ENCODE results near the gene BEND7. TPM values are rescaled to one million over a fixed set of nuclear protein-coding genes. Genes with fewer than 3 reads are reported as not detected.

Gene BEND7
- polyA plus RNA-seq, 1 donor (not counting 4 experiments of a cell fraction or from before 2014, with no cell fraction given), result 4.4 TPM

DNA sequence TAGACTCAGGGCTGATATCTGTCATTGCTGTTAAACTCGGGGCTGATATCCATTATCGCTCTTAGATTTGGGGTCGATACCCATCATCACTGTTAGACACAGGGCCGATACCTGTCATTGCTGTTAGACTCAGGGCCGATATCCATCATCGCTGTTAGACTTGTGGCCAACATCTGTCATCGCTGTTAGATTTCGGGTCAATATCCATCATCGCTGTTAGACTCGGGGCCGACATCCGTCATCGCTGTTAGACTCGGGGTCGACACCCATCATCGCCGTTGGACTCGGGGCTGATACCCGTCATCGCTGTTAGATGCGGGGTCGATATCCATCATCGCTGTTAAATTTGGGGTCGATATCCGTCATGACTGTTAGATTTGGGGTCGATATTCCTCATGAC, 54.8 kb downstream of the BEND7 start:
- Histone ChIP-seq H4K20me1 (ENCODE audit: control insufficient read depth, extremely low read depth, insufficient read depth, low read length) (no peaks in the 10 kb centered on the region), H2AFZ (ENCODE audit: control insufficient read depth, low read length) (no peak overlapping the region), H3K4me3 (ENCODE audit: control insufficient read depth in 2 of 3, extremely low read depth in 1 of 3, insufficient read depth in 2 of 3, low read depth in 1 of 3, low read length in 3 of 3) (no peak overlapping the region), H3K27me3 (ENCODE audit: control insufficient read depth, extremely low read depth, insufficient read depth, low read length) (no peaks in the 10 kb centered on the region), H3K27ac (ENCODE audit: control insufficient read depth, insufficient read depth, low read length) (no peak overlapping the region), H3K9me3 (ENCODE audit: control insufficient read depth, low read depth, low read length) (no peaks in the 10 kb centered on the region), H3K4me2 (ENCODE audit: control insufficient read depth, extremely low read depth, insufficient read depth, low read depth, low read length) (no peak overlapping the region), H3K9ac (ENCODE audit: control insufficient read depth, extremely low read depth, insufficient read depth, low read length) (no peak overlapping the region), H3K9me1 (ENCODE audit: control insufficient read depth, extremely low read depth, insufficient read depth, low read length) (no peaks in the 10 kb centered on the region), H3K4me1 (ENCODE audit: control insufficient read depth, extremely low read depth, insufficient read depth, low read length) (peaks cover 12% of the 10 kb centered on the region), H3K36me3 (ENCODE audit: control insufficient read depth in 2 of 2, extremely low read depth in 1 of 2, insufficient read depth in 2 of 2, low read length in 2 of 2) (no peaks in the 10 kb centered on the region), H3K79me2 (ENCODE audit: control insufficient read depth, insufficient read depth, low read length) (no peaks in the 10 kb centered on the region)
- no peak for FAIRE-seq
- no peak for DNase-seq (ENCODE audit: low read depth, low spot score)
- dilution Hi-C loops (cut with MboI; ENCODE audit: extremely low pct_ligation_motif_present, low sequenced_read_pairs), result no loop called here
- no peak for TF ChIP-seq EZH2 (IDR thresholded peaks at IDR 0.05; ENCODE audit: low read length)
- TF ChIP-seq, protein P1, sequence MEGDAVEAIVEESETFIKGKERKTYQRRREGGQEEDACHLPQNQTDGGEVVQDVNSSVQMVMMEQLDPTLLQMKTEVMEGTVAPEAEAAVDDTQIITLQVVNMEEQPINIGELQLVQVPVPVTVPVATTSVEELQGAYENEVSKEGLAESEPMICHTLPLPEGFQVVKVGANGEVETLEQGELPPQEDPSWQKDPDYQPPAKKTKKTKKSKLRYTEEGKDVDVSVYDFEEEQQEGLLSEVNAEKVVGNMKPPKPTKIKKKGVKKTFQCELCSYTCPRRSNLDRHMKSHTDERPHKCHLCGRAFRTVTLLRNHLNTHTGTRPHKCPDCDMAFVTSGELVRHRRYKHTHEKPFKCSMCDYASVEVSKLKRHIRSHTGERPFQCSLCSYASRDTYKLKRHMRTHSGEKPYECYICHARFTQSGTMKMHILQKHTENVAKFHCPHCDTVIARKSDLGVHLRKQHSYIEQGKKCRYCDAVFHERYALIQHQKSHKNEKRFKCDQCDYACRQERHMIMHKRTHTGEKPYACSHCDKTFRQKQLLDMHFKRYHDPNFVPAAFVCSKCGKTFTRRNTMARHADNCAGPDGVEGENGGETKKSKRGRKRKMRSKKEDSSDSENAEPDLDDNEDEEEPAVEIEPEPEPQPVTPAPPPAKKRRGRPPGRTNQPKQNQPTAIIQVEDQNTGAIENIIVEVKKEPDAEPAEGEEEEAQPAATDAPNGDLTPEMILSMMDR (optimal IDR thresholded peaks at IDR 0.05 in 1 of 3, IDR thresholded peaks at IDR 0.05 in 1 of 3, conservative IDR thresholded peaks at IDR 0.05 in 1 of 3; ENCODE audit: extremely low read depth in 1 of 3, insufficient read depth in 2 of 3, low read length in 3 of 3), result no peak

DNA sequence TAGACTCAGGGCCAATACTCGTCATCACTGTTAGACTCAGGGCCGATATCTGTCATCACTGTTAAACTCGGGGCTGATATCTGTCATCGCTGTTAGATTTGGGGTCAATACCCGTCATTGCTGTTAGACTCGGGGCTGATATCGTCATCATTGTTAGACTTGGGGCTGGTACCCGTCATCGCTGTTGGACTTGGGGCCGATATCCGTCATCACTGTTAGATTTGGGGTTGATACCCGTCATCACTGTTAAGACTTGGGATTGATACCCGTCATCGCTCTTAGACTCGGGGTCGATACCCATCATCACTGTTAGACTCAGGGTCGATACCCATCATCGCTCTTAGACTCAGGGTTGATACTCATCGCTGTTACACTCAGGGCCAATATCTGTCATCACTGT, 56.5 kb downstream of the BEND7 start:
- Histone ChIP-seq H3K79me2 (ENCODE audit: control insufficient read depth, insufficient read depth, low read length) (no peaks in the 10 kb centered on the region), H3K9me1 (ENCODE audit: control insufficient read depth, extremely low read depth, insufficient read depth, low read length) (no peaks in the 10 kb centered on the region), H2AFZ (ENCODE audit: control insufficient read depth, low read length) (no peak overlapping the region), H4K20me1 (ENCODE audit: control insufficient read depth, extremely low read depth, insufficient read depth, low read length) (no peaks in the 10 kb centered on the region), H3K4me2 (ENCODE audit: control insufficient read depth, extremely low read depth, insufficient read depth, low read depth, low read length) (no peak overlapping the region), H3K9ac (ENCODE audit: control insufficient read depth, extremely low read depth, insufficient read depth, low read length) (no peak overlapping the region), H3K36me3 (ENCODE audit: control insufficient read depth in 2 of 2, extremely low read depth in 1 of 2, insufficient read depth in 2 of 2, low read length in 2 of 2) (no peaks in the 10 kb centered on the region), H3K4me1 (ENCODE audit: control insufficient read depth, extremely low read depth, insufficient read depth, low read length) (peaks cover 12% of the 10 kb centered on the region), H3K4me3 (ENCODE audit: control insufficient read depth in 2 of 3, extremely low read depth in 1 of 3, insufficient read depth in 2 of 3, low read depth in 1 of 3, low read length in 3 of 3) (no peak overlapping the region), H3K9me3 (ENCODE audit: control insufficient read depth, low read depth, low read length) (no peaks in the 10 kb centered on the region), H3K27ac (ENCODE audit: control insufficient read depth, insufficient read depth, low read length) (no peak overlapping the region), H3K27me3 (ENCODE audit: control insufficient read depth, extremely low read depth, insufficient read depth, low read length) (no peaks in the 10 kb centered on the region)
- DNase-seq (ENCODE audit: low read depth, low spot score) (no peak), FAIRE-seq (no peak)
- TF ChIP-seq, protein P1 (optimal IDR thresholded peaks at IDR 0.05 in 1 of 3, IDR thresholded peaks at IDR 0.05 in 1 of 3, conservative IDR thresholded peaks at IDR 0.05 in 1 of 3; ENCODE audit: extremely low read depth in 1 of 3, insufficient read depth in 2 of 3, low read length in 3 of 3), result no peak
- no peak for TF ChIP-seq EZH2 (IDR thresholded peaks at IDR 0.05; ENCODE audit: low read length)
- dilution Hi-C loops (cut with MboI; ENCODE audit: extremely low pct_ligation_motif_present, low sequenced_read_pairs), result no loop called here
